IMR-90 (cell line): ENCODE data around the gene ADGRL3. TPM values are rescaled to one million over a fixed set of nuclear protein-coding genes. Genes with fewer than 3 reads are reported as not detected.

Experiments used
- ATAC-seq: fragments of 200-7000 bp; cut with Tn5 transposase; 2 replicates; pipeline ENCODE4 v1.9.1; 2020; ENCODE audit warnings: low read depth, mild to moderate bottlenecking, moderate library complexity
- BruUV-seq: library from RNA; stranded (reverse); fragments of 400-500 nt; replicated peaks from 2 replicates; lab custom pipeline; 2021; lab: Mats Ljungman, UMichigan
- CTCF ChIA-PET: fragments of 300-600 bp; formaldehyde crosslinking; extraction: SDS; loops from one replicate; lab custom pipeline; 2021; ENCODE audit warnings: antibody characterized with exemption; lab: Yijun Ruan, JAX
- POLR2A ChIA-PET: fragments of 300-600 bp; sonication (Branson Sonifier 250); formaldehyde crosslinking; loops from one replicate; lab custom pipeline; 2022; ENCODE audit warnings: antibody characterized with exemption; ENCODE audit not compliant: unreplicated experiment; lab: Charles Lee
- DNase-seq: peaks from one replicate; pipeline ENCODE4 v3.0.0; 2013
- H2AFZ ChIP-seq: replicated peaks from 2 replicates; pipeline ENCODE3; 2013; ENCODE audit warnings: low read length, mild to moderate bottlenecking; ENCODE audit not compliant: poor library complexity
- H2AK5ac ChIP-seq: 2 replicates; pipeline ENCODE4 v1.6.1; 2013; ENCODE audit warnings: low read depth, low read length, inconsistent platforms
- H2AK9ac ChIP-seq: replicated peaks from 2 replicates; pipeline ENCODE3; 2013; ENCODE audit warnings: mild to moderate bottlenecking, low read depth, low read length, moderate library complexity; ENCODE audit not compliant: poor library complexity
- H2BK120ac ChIP-seq: 2 replicates; pipeline ENCODE4 v1.6.1; 2013; ENCODE audit warnings: low read depth, low read length, inconsistent platforms
- H2BK15ac ChIP-seq: 3 replicates; pipeline ENCODE4 v1.6.1; 2013; ENCODE audit warnings: low read depth, low read length, inconsistent platforms
- H2BK20ac ChIP-seq: 2 replicates; pipeline ENCODE4 v1.6.1; 2013; ENCODE audit warnings: low read depth, mild to moderate bottlenecking, inconsistent platforms, low read length, moderate library complexity
- H2BK5ac ChIP-seq: 2 replicates; pipeline ENCODE4 v1.6.1; 2013; ENCODE audit warnings: mild to moderate bottlenecking, low read depth, low read length, inconsistent platforms; ENCODE audit not compliant: poor library complexity, severe bottlenecking
- H3K14ac ChIP-seq: replicated peaks from 2 replicates; pipeline ENCODE4 v1.6.1; 2013; ENCODE audit warnings: low read depth, low read length, inconsistent platforms
- H3K18ac ChIP-seq: 2 replicates; pipeline ENCODE4 v1.6.1; 2013; ENCODE audit warnings: low read depth, low read length, control low read depth
- H3K23ac ChIP-seq: 2 replicates; pipeline ENCODE4 v1.6.1; 2013; ENCODE audit warnings: low read depth, low read length, inconsistent platforms
- H3K27ac ChIP-seq: 2 replicates; pipeline ENCODE4 v1.5.1; 2013; ENCODE audit warnings: mild to moderate bottlenecking, control low read depth, low read length; ENCODE audit not compliant: insufficient read depth
- H3K27me3 ChIP-seq: 2 replicates; pipeline ENCODE4 v1.6.1; 2013; ENCODE audit warnings: low read length; ENCODE audit not compliant: control insufficient read depth, insufficient read depth
- H3K36me3 ChIP-seq: 2 replicates; pipeline ENCODE4 v1.6.1; 2013; ENCODE audit warnings: low read length, mixed read lengths; ENCODE audit not compliant: control insufficient read depth, insufficient read depth
- H3K4ac ChIP-seq: 2 replicates; pipeline ENCODE4 v1.6.1; 2013; ENCODE audit warnings: low read depth, low read length, inconsistent platforms
- H3K4me1 ChIP-seq: 2 replicates; pipeline ENCODE4 v1.6.1; 2013; ENCODE audit warnings: low read length, mixed read lengths; ENCODE audit not compliant: control insufficient read depth, insufficient read depth
- H3K4me2 ChIP-seq: 2 replicates; pipeline ENCODE4 v1.6.1; 2013; ENCODE audit warnings: low read depth, mild to moderate bottlenecking, control low read depth, low read length, moderate library complexity
- H3K4me3 ChIP-seq: 2 replicates; pipeline ENCODE4 v1.5.1; 2013; ENCODE audit warnings: low read depth, mild to moderate bottlenecking, control low read depth, low read length, moderate library complexity; ENCODE audit not compliant: insufficient read depth
- H3K56ac ChIP-seq: 2 replicates; pipeline ENCODE4 v1.6.1; 2013; ENCODE audit warnings: low read length, inconsistent platforms; ENCODE audit not compliant: insufficient read depth; ENCODE audit errors: extremely low read depth
- H3K79me1 ChIP-seq, 2 experiments: 2 replicates each; pipeline ENCODE4 v1.6.1; 2013; ENCODE audit warnings: low read length in 2 of 2, inconsistent platforms in 1 of 2, low read depth in 1 of 2
- H3K9ac ChIP-seq: 2 replicates; pipeline ENCODE4 v1.6.1; 2013; ENCODE audit warnings: low read depth, low read length, control low read depth
- H3K9me1 ChIP-seq: 2 replicates; pipeline ENCODE4 v1.6.1; 2013; ENCODE audit warnings: low read length, inconsistent platforms; ENCODE audit not compliant: insufficient read depth
- H3K9me3 ChIP-seq: 2 replicates; pipeline ENCODE4 v1.6.1; 2013; ENCODE audit warnings: low read length; ENCODE audit not compliant: control insufficient read depth, insufficient read depth
- H4K20me1 ChIP-seq: 2 replicates; pipeline ENCODE4 v1.6.1; 2013; ENCODE audit warnings: low read length, inconsistent platforms; ENCODE audit not compliant: insufficient read depth
- H4K5ac ChIP-seq: 2 replicates; pipeline ENCODE4 v1.6.1; 2013; ENCODE audit warnings: mild to moderate bottlenecking, low read depth, low read length, control low read depth
- H4K8ac ChIP-seq, 2 experiments: 2 replicates each; pipeline ENCODE4 v1.6.1; 2013; ENCODE audit warnings: low read depth in 2 of 2, low read length in 2 of 2, control low read depth in 1 of 2, inconsistent platforms in 1 of 2
- H4K91ac ChIP-seq: 2 replicates; pipeline ENCODE4 v1.6.1; 2013; ENCODE audit warnings: low read depth, low read length, inconsistent platforms; ENCODE audit not compliant: insufficient read depth
- BHLHE40 ChIP-seq: fragments of 150-350 bp; IDR thresholded peaks from 2 replicates; pipeline ENCODE4 v1.6.1; 2016; ENCODE audit warnings: mild to moderate bottlenecking, low read depth, low read length
- CEBPB ChIP-seq: IDR thresholded peaks from 2 replicates; pipeline ENCODE4 v1.6.1; 2012; ENCODE audit warnings: low read depth, low read length, improper control_type of control experiment
- CHD1 ChIP-seq: IDR thresholded peaks from 2 replicates; pipeline ENCODE4 v1.6.1; 2012; ENCODE audit warnings: low read depth, low read length, improper control_type of control experiment
- FOS ChIP-seq: fragments of 150-350 bp; IDR thresholded peaks from 2 replicates; pipeline ENCODE4 v1.6.1; 2016; ENCODE audit warnings: low read depth, low read length
- MAFK ChIP-seq: IDR thresholded peaks from 2 replicates; pipeline ENCODE4 v1.6.1; 2012; ENCODE audit warnings: low read depth, low read length, improper control_type of control experiment
- MAZ ChIP-seq: IDR thresholded peaks from 2 replicates; pipeline ENCODE4 v1.6.1; 2012; ENCODE audit warnings: low read depth, mild to moderate bottlenecking, low read length, improper control_type of control experiment, moderate library complexity, borderline replicate concordance
- NFE2L2 ChIP-seq: fragments of 150-350 bp; IDR thresholded peaks from 2 replicates; pipeline ENCODE4 v1.6.1; 2016; ENCODE audit warnings: low read depth, mild to moderate bottlenecking, low read length
- POLR2A ChIP-seq: IDR thresholded peaks from 2 replicates; pipeline ENCODE4 v1.6.1; 2012; ENCODE audit warnings: mild to moderate bottlenecking, low read depth, low read length
- RAD21 ChIP-seq: IDR thresholded peaks from 2 replicates; pipeline ENCODE4 v1.6.1; 2012; ENCODE audit warnings: low read length, improper control_type of control experiment
- RFX5 ChIP-seq: IDR thresholded peaks from 2 replicates; pipeline ENCODE4 v1.8.0; 2012; ENCODE audit warnings: low read depth, mild to moderate bottlenecking, low read length, moderate library complexity
- SMC3 ChIP-seq: fragments of 150-350 bp; IDR thresholded peaks from 2 replicates; pipeline ENCODE4 v1.6.1; 2016; ENCODE audit warnings: low read depth, mild to moderate bottlenecking, antibody characterized with exemption, low read length, moderate library complexity
- whole genome bisulfite sequencing, 2 experiments: methylation state at CpG; one replicate each; pipeline versions ENCODE4 v1.1.5 to v1.1.7; 2013; ENCODE audit warnings: missing lambda C conversion rate in 2 of 2; ENCODE audit not compliant: insufficient read length in 1 of 2; ENCODE audit errors: extremely low coverage in 2 of 2; 5-methylcytosine and 5-hydroxymethylcytosine counted together
- dilution Hi-C: fragments of 300-500 bp; cut with HindIII; formaldehyde crosslinking; loops from one replicate; pipeline ENCODE4 v1.14.3; 2018; ENCODE audit warnings: low sequenced_read_pairs; ENCODE audit not compliant: unreplicated experiment
- in situ Hi-C: fragments of 300-500 bp; cut with MboI; formaldehyde crosslinking; loops from 3 replicates; pipeline ENCODE4 v1.14.3; 2019; ENCODE audit warnings: low sequenced_read_pairs, inconsistent platforms, mixed read lengths
- intact Hi-C: fragments of 100-400 bp; cut with micrococcal nuclease; formaldehyde crosslinking; loops from 2 replicates; pipeline ENCODE4 v1.10.0; 2022
- polyA plus RNA-seq, 3 experiments: library from polyadenylated mRNA; depleted of rRNA; stranded (reverse); fragments of >200 nt; gene quantifications; 2 replicates each; pipeline ENCODE4 v1.2.3, GENCODE V29; 2012; ENCODE audit warnings: low replicate concordance in 1 of 3
- total RNA-seq: library from RNA; depleted of rRNA; stranded (reverse); fragments of >200 nt; gene quantifications from 2 replicates; pipeline ENCODE4 v1.2.3, GENCODE V29; 2012
- TF ChIP-seq, protein P1 (sequence below): conservative IDR thresholded peaks from 2 replicates; pipeline ENCODE4 v1.5.1; 2012; ENCODE audit warnings: mild to moderate bottlenecking, low read depth, low read length, improper control_type of control experiment
- TF ChIP-seq, protein P2 (sequence below): fragments of 150-350 bp; IDR thresholded peaks from 2 replicates; pipeline ENCODE4 v1.6.1; 2017; ENCODE audit warnings: mild to moderate bottlenecking, antibody characterized with exemption, low read length, low read depth
- TF ChIP-seq, protein P3 (sequence below): fragments of 150-350 bp; IDR thresholded peaks from 2 replicates; pipeline ENCODE4 v1.6.1; 2016; ENCODE audit warnings: low read depth, mild to moderate bottlenecking, low read length, moderate library complexity, borderline replicate concordance

Gene ADGRL3
- total and polyA plus RNA-seq, 2 of the 4 experiments (the other 2 are of a cell fraction), result 0.46 to 2.5 TPM

- BruUV-seq, result no TSS peak
- Histone ChIP-seq H2BK15ac (no peak overlapping the region), H2BK20ac (no peak overlapping the region), H2AFZ (no peak overlapping the region), H3K36me3 (no peaks in the 10 kb centered on the region), H2BK120ac (no peak overlapping the region), H3K9me1 (no peaks in the 10 kb centered on the region), H2AK9ac (no peak overlapping the region), H4K5ac (no peak overlapping the region), H3K79me1 (no peaks in the 10 kb centered on the region), H2AK5ac (no peak overlapping the region), H3K23ac (no peak overlapping the region), H4K91ac (no peak overlapping the region), H3K9ac (no peak overlapping the region), H4K20me1 (no peaks in the 10 kb centered on the region), H3K14ac (no peak overlapping the region), H3K4me3 (no peak overlapping the region), H3K4ac (no peak overlapping the region), H3K9me3 (no peaks in the 10 kb centered on the region), H4K8ac (no peak overlapping the region), H3K56ac (no peak overlapping the region), H3K18ac (no peak overlapping the region), H3K4me2 (no peak overlapping the region), H3K27ac (no peak overlapping the region), H2BK5ac (no peak overlapping the region), H3K27me3 (no peaks in the 10 kb centered on the region), H3K4me1 (no peaks in the 10 kb centered on the region)
- WGBS, 2 experiments, result no CpG with 5 or more reads among the region's 1 CpG
- CTCF ChIA-PET, result no interaction called here
- intact Hi-C loops (no loop called here), dilution Hi-C loops (no loop called here), in situ Hi-C loops (no loop called here)
- POLR2A ChIA-PET, result no interaction called here
- ATAC-seq (no peak), DNase-seq (no peak)
- no peak for TF ChIP-seq MAZ
- TF ChIP-seq, protein P1, sequence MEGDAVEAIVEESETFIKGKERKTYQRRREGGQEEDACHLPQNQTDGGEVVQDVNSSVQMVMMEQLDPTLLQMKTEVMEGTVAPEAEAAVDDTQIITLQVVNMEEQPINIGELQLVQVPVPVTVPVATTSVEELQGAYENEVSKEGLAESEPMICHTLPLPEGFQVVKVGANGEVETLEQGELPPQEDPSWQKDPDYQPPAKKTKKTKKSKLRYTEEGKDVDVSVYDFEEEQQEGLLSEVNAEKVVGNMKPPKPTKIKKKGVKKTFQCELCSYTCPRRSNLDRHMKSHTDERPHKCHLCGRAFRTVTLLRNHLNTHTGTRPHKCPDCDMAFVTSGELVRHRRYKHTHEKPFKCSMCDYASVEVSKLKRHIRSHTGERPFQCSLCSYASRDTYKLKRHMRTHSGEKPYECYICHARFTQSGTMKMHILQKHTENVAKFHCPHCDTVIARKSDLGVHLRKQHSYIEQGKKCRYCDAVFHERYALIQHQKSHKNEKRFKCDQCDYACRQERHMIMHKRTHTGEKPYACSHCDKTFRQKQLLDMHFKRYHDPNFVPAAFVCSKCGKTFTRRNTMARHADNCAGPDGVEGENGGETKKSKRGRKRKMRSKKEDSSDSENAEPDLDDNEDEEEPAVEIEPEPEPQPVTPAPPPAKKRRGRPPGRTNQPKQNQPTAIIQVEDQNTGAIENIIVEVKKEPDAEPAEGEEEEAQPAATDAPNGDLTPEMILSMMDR, result no peak
- no peak for TF ChIP-seq CEBPB
- TF ChIP-seq, protein P2, sequence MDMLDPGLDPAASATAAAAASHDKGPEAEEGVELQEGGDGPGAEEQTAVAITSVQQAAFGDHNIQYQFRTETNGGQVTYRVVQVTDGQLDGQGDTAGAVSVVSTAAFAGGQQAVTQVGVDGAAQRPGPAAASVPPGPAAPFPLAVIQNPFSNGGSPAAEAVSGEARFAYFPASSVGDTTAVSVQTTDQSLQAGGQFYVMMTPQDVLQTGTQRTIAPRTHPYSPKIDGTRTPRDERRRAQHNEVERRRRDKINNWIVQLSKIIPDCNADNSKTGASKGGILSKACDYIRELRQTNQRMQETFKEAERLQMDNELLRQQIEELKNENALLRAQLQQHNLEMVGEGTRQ, result no peak
- TF ChIP-seq POLR2A, result no peak
- no peak for TF ChIP-seq BHLHE40
- no peak for TF ChIP-seq NFE2L2
- no peak for TF ChIP-seq RAD21
- TF ChIP-seq SMC3, result no peak
- TF ChIP-seq RFX5, result no peak
- TF ChIP-seq, protein P3, sequence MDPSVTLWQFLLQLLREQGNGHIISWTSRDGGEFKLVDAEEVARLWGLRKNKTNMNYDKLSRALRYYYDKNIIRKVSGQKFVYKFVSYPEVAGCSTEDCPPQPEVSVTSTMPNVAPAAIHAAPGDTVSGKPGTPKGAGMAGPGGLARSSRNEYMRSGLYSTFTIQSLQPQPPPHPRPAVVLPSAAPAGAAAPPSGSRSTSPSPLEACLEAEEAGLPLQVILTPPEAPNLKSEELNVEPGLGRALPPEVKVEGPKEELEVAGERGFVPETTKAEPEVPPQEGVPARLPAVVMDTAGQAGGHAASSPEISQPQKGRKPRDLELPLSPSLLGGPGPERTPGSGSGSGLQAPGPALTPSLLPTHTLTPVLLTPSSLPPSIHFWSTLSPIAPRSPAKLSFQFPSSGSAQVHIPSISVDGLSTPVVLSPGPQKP, result no peak
- no peak for TF ChIP-seq CHD1
- no peak for TF ChIP-seq FOS
- no peak for TF ChIP-seq MAFK
These were observed 686.0 kb downstream of the ADGRL3 start for GRCh38 chr4:61886131-61886530.
